ENCODE results near the gene FRMD3.

DNA sequence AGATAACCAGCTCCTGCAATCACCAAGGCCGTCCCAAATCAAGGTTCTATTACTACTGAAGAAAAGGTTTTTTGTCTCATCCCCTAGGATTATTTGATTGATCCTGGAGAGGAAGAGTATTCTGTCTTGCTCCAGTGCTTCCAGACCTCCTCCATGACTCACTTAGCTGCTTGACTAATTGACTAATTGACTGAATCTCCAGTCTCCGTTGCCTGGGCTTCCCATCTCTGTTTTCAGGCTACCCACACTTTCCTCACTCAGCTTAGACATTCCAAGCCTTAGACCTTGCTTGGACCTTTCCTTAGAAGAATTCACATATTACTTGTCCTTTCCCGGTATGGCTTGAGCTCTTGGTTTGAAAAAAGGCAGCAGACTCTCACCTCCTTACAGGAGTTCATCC lies 60.6 kb downstream of the FRMD3 start:
- TF ChIP-seq POLR2A (IDR thresholded peaks at IDR 0.05) = no peak
- TF ChIP-seq, protein P1, sequence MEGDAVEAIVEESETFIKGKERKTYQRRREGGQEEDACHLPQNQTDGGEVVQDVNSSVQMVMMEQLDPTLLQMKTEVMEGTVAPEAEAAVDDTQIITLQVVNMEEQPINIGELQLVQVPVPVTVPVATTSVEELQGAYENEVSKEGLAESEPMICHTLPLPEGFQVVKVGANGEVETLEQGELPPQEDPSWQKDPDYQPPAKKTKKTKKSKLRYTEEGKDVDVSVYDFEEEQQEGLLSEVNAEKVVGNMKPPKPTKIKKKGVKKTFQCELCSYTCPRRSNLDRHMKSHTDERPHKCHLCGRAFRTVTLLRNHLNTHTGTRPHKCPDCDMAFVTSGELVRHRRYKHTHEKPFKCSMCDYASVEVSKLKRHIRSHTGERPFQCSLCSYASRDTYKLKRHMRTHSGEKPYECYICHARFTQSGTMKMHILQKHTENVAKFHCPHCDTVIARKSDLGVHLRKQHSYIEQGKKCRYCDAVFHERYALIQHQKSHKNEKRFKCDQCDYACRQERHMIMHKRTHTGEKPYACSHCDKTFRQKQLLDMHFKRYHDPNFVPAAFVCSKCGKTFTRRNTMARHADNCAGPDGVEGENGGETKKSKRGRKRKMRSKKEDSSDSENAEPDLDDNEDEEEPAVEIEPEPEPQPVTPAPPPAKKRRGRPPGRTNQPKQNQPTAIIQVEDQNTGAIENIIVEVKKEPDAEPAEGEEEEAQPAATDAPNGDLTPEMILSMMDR (IDR thresholded peaks at IDR 0.05) = no peak

Data from lower leg skin (tissue), 3 donors.